K562 (cell line): ENCODE measurements around the gene WIPF2. TPM values are rescaled to one million over a fixed set of nuclear protein-coding genes. Genes with fewer than 3 reads are reported as not detected.
A peak's percentile ranks its signal among the peaks of the same experiment; 100 is the strongest.

Experiments
- CBX1 ChIP-seq: sonication (generic); IDR thresholded peaks from 2 replicates; pipeline ENCODE4 v1.6.1; 2016; ENCODE audit warnings: antibody characterized with exemption, low read depth, mild to moderate bottlenecking
- ELF1 ChIP-seq: fragments of 200-800 bp; sonication (Bioruptor generic); IDR thresholded peaks from 2 replicates; pipeline ENCODE4 v1.6.1; 2016; ENCODE audit warnings: missing genetic modification characterization, missing compliant biosample characterization
- HOMEZ ChIP-seq: fragments of 250-450 bp; sonication (Bioruptor Pico); IDR thresholded peaks from 2 replicates; pipeline ENCODE4 v1.4.0; 2020; ENCODE audit warnings: mild to moderate bottlenecking, moderate library complexity
- IRF9 ChIP-seq: fragments of 450-650 bp; IDR thresholded peaks from 2 replicates; pipeline ENCODE4 v1.6.1; 2016; ENCODE audit warnings: missing biosample characterization, missing genetic modification characterization
- MAX ChIP-seq: sonication (generic); formaldehyde crosslinking; IDR thresholded peaks from 2 replicates; pipeline ENCODE4 v1.9.0; 2022; ENCODE audit warnings: mild to moderate bottlenecking, missing genetic modification reagents
- MGA ChIP-seq: fragments of 450-650 bp; IDR thresholded peaks from 2 replicates; pipeline ENCODE4 v1.6.1; 2016; ENCODE audit warnings: mild to moderate bottlenecking, moderate library complexity
- NFIX ChIP-seq: fragments of 250-450 bp; sonication (Bioruptor Pico); IDR thresholded peaks from 2 replicates; pipeline ENCODE4 v1.4.0; 2020; ENCODE audit warnings: low read depth, mild to moderate bottlenecking, moderate library complexity
- SPI1 ChIP-seq: IDR thresholded peaks from 2 replicates; pipeline ENCODE4 v1.6.1; 2011; ENCODE audit warnings: low read depth, low read length, control low read depth, borderline replicate concordance
- TCF15 ChIP-seq: fragments of 250-450 bp; sonication (Bioruptor Pico); IDR thresholded peaks from 2 replicates; pipeline ENCODE4 v1.8.0; 2022; ENCODE audit warnings: moderate library complexity, mild to moderate bottlenecking, inconsistent platforms
- ZNF436 ChIP-seq: fragments of 250-450, 450-650 bp; sonication (Bioruptor Pico); formaldehyde crosslinking; IDR thresholded peaks from 2 replicates; pipeline ENCODE4 v1.7.0; 2020; ENCODE audit warnings: mild to moderate bottlenecking
- polyA plus RNA-seq, 8 experiments: library from polyadenylated mRNA; depleted of rRNA in 4 of 8; stranded (reverse) in 5 of 8; unstranded in 3 of 8; fragments of >200 nt; fragmentation: Nextera tagmentation in 2 of 8; fragmentation: Illumina TruSeq in 1 of 8; extraction: Ambion mirVana in 2 of 8; extraction: Trizol in 1 of 8; gene quantifications; 2 replicates each; pipeline versions ENCODE4 v1.2.1 to v1.2.3, GENCODE V29; 2011 to 2014; ENCODE audit warnings: inconsistent platforms in 1 of 8, missing spikeins in 1 of 8
- total RNA-seq, 7 experiments: library from RNA; depleted of rRNA in 6 of 7; stranded (reverse); fragments of >200 nt in 6 of 7; fragmentation: Illumina TruSeq in 2 of 7; extraction: Trizol in 2 of 7; gene quantifications; 2 replicates each; pipeline versions ENCODE4 v1.2.1 to v1.2.3, GENCODE V29; 2011 to 2021; ENCODE audit warnings: low replicate concordance in 1 of 7

Gene WIPF2
- total and polyA plus RNA-seq, 9 of the 15 experiments (the other 6 are each of a cell fraction or from before 2014, with no cell fraction given): 3.6 to 15.0 (median 5.3) TPM

- TF ChIP-seq ZNF436 (CRISPR knock-in tag): no peak
- no peak for TF ChIP-seq ELF1 (tag)
- no peak for TF ChIP-seq NFIX (CRISPR knock-in tag)
- TF ChIP-seq IRF9 (tag): no peak
- no peak for TF ChIP-seq TCF15
- peak; percentile 78; the same call in 1 of the 2 replicates for TF ChIP-seq CBX1
- no peak for TF ChIP-seq HOMEZ (CRISPR knock-in tag)
- TF ChIP-seq MAX (CRISPR knock-in tag): peak; percentile 72
- no peak for TF ChIP-seq SPI1
- TF ChIP-seq MGA: peak; percentile 79
These were observed 68.6 kb downstream of the WIPF2 start, which contains the start of gene CDC6 (continued) for GRCh38 chr17:40287494-40288369.
